ENCODE data around the gene DIS3.
"Not testable (repeated sequence)": the region's sequence is repeated elsewhere in the genome, so short reads cannot be mapped to it uniquely, and the experiment has no call there.

DIS3 gene

GRCh38 chr13:72737033-72737432 lies 44.7 kb downstream of the DIS3 start:
- no peak for DNase-seq

- DNase-seq, result no peak
These were observed 53.5 kb downstream of the DIS3 start for GRCh38 chr13:72728290-72728605.

- peak; percentile 98 for DNase-seq
These were observed 54.0 kb downstream of the DIS3 start, which contains the start of the genes BORA and MZT1 for GRCh38 chr13:72727417-72728289. Gene BORA, plus strand, starts transcription at chr13:72727923. Its CDS starts 1,018 bp downstream, at chr13:72728941. Gene MZT1, minus strand, starts transcription at chr13:72727629. Its CDS starts 27 bp downstream, at chr13:72727602.

- DNase-seq, result peak; percentile 81
These were observed 54.8 kb downstream of the DIS3 start for GRCh38 chr13:72726726-72727416.

- DNase-seq, result not testable (repeated sequence)
These were observed 55.5 kb downstream of the DIS3 start for GRCh38 chr13:72726185-72726584.

- no peak for DNase-seq
These were observed 64.9 kb downstream of the DIS3 start for GRCh38 chr13:72716776-72717175.
